Kidney epithelial cell (primary cell): ENCODE measurements around the gene CACNA2D1. TPM values are rescaled to one million over a fixed set of nuclear protein-coding genes. Genes with fewer than 3 reads are reported as not detected.
"Not testable (repeated sequence)": the region's sequence is repeated elsewhere in the genome, so short reads cannot be mapped to it uniquely, and the experiment has no call there.

Source experiments
- DNase-seq: peaks from one replicate; pipeline ENCODE4 v3.0.0-alpha.2; 2010; ENCODE audit warnings: low read depth
- H3K27me3 ChIP-seq: 2 replicates; pipeline ENCODE4 v1.6.0; 2011; ENCODE audit warnings: low read length; ENCODE audit not compliant: control insufficient read depth, insufficient read depth
- H3K36me3 ChIP-seq: 2 replicates; pipeline ENCODE4 v1.5.1; 2011; ENCODE audit warnings: low read length; ENCODE audit not compliant: control insufficient read depth, insufficient read depth
- H3K4me3 ChIP-seq: 2 replicates; pipeline ENCODE4 v1.5.1; 2011; ENCODE audit warnings: low read depth, mild to moderate bottlenecking, control low read depth, low read length
- total RNA-seq: library from RNA; depleted of rRNA; stranded (reverse); fragments of >200 nt; gene quantifications from 2 replicates; pipeline ENCODE4 v1.2.3, GENCODE V29; 2015
- TF ChIP-seq, protein P1 (sequence below): IDR thresholded peaks from 2 replicates; pipeline ENCODE4 v1.5.1; 2011; ENCODE audit warnings: mild to moderate bottlenecking, moderate library complexity, low read length, control low read depth, inconsistent platforms; ENCODE audit not compliant: insufficient read depth, poor library complexity, severe bottlenecking

Gene CACNA2D1
- total RNA-seq, 1 donor from 2014 or later: 5.9 TPM

DNA sequence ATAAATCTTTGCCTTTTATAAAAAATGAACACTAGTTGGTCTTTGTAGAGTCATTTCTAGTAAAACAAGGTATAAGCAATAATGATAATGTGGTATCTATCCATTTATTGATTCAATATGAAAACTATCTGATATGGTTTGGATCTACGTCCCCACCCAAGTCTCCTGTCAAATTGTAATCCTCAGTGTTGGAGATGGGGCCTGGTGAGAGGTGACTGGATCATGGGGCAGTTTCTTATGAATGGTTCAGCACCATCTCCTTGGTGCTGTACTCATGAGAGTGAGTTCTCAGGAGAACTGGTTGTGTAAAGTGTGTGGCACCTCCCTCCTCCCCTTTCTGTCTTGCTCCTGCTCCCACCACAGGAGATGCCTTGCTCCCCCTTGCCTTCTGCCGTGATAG is 288.8 kb downstream of the CACNA2D1 start:
- Histone ChIP-seq H3K27me3 (no peaks in the 10 kb centered on the region), H3K4me3 (no peak overlapping the region), H3K36me3 (no peaks in the 10 kb centered on the region)
- no peak for DNase-seq
- TF ChIP-seq, protein P1, sequence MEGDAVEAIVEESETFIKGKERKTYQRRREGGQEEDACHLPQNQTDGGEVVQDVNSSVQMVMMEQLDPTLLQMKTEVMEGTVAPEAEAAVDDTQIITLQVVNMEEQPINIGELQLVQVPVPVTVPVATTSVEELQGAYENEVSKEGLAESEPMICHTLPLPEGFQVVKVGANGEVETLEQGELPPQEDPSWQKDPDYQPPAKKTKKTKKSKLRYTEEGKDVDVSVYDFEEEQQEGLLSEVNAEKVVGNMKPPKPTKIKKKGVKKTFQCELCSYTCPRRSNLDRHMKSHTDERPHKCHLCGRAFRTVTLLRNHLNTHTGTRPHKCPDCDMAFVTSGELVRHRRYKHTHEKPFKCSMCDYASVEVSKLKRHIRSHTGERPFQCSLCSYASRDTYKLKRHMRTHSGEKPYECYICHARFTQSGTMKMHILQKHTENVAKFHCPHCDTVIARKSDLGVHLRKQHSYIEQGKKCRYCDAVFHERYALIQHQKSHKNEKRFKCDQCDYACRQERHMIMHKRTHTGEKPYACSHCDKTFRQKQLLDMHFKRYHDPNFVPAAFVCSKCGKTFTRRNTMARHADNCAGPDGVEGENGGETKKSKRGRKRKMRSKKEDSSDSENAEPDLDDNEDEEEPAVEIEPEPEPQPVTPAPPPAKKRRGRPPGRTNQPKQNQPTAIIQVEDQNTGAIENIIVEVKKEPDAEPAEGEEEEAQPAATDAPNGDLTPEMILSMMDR: no peak

DNA sequence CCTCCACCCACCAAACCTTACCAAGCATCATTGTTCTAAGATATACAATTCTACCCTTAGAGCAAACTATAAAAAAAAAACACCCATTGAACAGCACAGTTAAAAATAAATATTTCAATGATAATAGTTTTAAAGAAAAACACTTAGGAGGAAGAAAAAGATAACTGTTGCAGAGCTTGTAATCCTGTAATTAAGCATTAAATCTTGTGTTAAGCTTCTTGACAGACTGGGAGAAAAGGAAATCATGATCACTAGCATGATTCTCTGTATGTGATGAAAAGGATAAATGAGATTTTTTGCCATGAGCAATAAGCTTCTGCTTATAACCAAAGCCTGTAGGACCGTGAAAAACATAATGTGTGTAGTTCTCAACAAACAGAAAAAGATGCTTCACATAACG is 289.8 kb downstream of the CACNA2D1 start:
- Histone ChIP-seq H3K36me3 (no peaks in the 10 kb centered on the region), H3K4me3 (no peak overlapping the region), H3K27me3 (no peaks in the 10 kb centered on the region)
- TF ChIP-seq, protein P1: no peak
- DNase-seq: no peak

DNA sequence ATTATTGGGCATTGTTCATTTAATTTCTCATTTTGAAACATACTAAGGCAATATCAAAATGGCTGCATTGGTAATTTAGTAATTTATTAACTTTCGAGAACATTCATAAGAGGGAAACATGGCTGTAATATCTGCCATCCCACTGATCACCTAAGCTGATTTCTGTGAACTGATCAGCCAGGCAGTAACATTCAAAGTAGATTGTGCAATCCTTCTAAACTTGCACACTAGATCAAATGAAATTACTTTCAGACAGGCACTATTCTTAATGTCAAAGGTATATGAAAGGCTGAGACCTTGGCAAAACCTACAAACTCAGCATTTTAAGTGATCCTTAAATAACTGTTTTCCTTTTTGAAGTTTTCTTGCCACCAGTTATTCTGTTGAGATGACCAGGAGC is 290.7 kb downstream of the CACNA2D1 start:
- TF ChIP-seq, protein P1: no peak
- DNase-seq: no peak
- no peak overlapping the region for H3K4me3 ChIP-seq
- H3K36me3 ChIP-seq: no peaks in the 10 kb centered on the region
- H3K27me3 ChIP-seq: no peaks in the 10 kb centered on the region

DNA sequence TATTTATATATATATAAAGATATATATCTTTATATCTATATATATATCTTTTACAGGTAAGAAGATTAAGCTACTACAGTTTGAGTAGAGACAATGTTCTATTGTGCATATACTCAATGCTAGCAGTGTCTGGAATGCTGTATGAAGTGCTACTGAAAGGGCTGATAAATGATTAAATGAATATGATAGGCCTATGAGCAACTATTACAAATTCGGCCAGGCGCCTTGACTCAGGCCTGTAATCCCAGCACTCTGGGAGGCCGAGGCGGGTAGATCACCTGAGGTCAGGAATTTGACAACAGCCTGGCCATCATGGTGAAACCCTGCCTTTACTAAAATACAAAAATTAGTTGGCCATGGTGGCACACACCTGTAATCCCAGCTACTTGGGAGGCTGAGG is 297.1 kb downstream of the CACNA2D1 start:
- TF ChIP-seq, protein P1: no peak
- DNase-seq: no peak
- no peaks in the 10 kb centered on the region for H3K27me3 ChIP-seq
- no peak overlapping the region for H3K4me3 ChIP-seq
- H3K36me3 ChIP-seq: no peaks in the 10 kb centered on the region

GRCh38 chr7:82142263-82142864 is 301.2 kb downstream of the CACNA2D1 start:
- Histone ChIP-seq H3K4me3 (no peak overlapping the region), H3K27me3 (no peaks in the 10 kb centered on the region), H3K36me3 (no peaks in the 10 kb centered on the region)
- no peak for DNase-seq
- TF ChIP-seq, protein P1: no peak

GRCh38 chr7:82141427-82141826 is 302.1 kb downstream of the CACNA2D1 start:
- no peak for DNase-seq
- H3K36me3 ChIP-seq: no peaks in the 10 kb centered on the region
- TF ChIP-seq, protein P1: no peak
- no peaks in the 10 kb centered on the region for H3K27me3 ChIP-seq
- no peak overlapping the region for H3K4me3 ChIP-seq

DNA sequence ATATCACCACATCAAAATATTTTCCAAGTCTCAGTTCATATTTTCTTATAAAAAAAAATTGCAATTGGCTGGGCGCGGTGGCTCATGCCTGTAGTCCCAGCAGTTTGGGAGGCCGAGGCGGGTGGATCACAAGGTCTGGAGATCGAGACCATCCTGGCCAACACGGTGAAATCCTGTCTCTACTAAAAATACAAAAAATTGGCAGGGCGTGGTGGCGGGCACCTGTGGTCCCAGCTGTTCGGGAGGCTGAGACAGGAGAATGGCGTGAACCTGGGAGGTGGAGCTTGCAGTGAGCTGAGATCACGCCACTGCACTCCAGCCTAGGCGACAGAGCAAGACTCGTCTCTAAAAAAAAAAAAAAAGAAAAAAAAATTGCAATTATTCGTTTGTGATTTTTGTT is 303.0 kb downstream of the CACNA2D1 start:
- H3K27me3 ChIP-seq, H3K4me3 ChIP-seq, H3K36me3 ChIP-seq, DNase-seq: not testable (repeated sequence)
